Prostate gland (tissue), 2 donors: ENCODE measurements around the gene OR1J1.

Experiments used
- CTCF ChIP-seq, 4 experiments: fragments of 200-600 bp in 2 of 4; fragments of 450-650 bp in 2 of 4; sonication (generic) in 2 of 4; IDR thresholded peaks; 1 replicate in 3 of 4; 2 replicates in 1 of 4; pipeline ENCODE4 v1.5.1; 2016 to 2019; ENCODE audit warnings: antibody characterized with exemption in 4 of 4, mild to moderate bottlenecking in 2 of 4, moderate library complexity in 2 of 4
- POLR2A ChIP-seq: fragments of 450-650 bp; IDR thresholded peaks from one replicate; pipeline ENCODE4 v1.6.1; 2016; ENCODE audit warnings: antibody characterized with exemption, mild to moderate bottlenecking
- POLR2AphosphoS5 ChIP-seq: sonication (generic); formaldehyde crosslinking; IDR thresholded peaks from one replicate; pipeline ENCODE4 v1.6.1; 2017; ENCODE audit warnings: antibody characterized with exemption

GRCh38 chr9:122474561-122474960, 3.2 kb downstream of the OR1J1 start:
- TF ChIP-seq POLR2A = no peak
- TF ChIP-seq CTCF (IDR thresholded peaks at IDR 0.05) = no peak
- no peak for TF ChIP-seq POLR2AphosphoS5
